CD4-positive, alpha-beta T cell treated with Interleukin-6 for 4 hours (primary cell): ENCODE results near the gene KEL.

ENCODE experiments used
- DNase-seq: peaks from one replicate; pipeline ENCODE4 v3.0.0-alpha.2; 2020; ENCODE audit warnings: mixed read lengths

Gene KEL

DNA sequence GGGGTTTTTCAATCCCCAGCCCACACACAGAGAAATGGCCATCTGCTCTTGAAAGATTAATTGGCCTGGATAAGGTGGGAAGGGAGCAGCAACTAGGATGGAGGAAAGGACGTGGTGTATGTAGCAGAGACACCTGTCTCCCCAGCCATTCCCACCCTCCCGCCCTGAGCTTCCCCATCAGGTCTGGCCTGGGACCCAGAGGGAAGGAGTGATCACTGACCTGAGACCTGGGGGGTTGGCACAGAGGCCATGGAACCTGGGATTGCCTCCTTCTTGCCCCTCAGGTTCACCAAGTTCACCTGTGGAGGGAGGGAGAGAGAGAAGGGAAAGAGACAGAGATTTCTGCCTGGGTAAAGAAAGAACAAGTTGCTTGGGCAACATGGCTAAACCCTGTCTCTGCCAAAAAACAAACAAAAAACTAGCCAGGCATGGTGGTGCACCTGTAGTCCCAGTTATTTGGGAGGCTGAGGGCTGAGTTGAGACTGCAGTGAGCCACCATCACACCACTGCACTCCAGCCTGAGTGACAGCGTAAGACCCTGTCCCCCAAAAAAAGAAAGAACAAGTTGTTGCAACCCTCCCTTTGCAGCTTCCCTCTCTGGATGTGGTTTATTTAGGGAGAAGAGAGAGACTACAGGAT lies 65.3 kb downstream of the KEL start:
- no peak for DNase-seq

DNA sequence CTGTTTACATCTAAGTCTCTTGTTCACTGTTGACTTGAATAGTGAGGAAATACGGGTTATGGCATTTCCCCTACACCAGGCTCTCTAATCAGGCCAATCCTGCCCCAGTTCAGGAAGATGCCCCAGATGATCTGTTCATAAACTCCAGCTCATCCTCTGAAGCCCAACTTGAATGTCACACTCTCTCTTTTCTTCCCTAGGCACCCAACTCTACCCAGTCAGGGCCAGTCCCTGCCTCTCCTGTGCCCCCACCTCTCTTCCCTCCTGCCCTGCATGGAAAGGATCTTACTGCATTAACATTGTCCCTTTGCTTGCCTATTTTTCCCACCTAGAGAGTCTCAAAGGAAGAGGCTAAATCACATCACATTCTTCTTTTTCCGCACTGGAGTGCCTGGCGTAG lies 66.0 kb downstream of the KEL start:
- DNase-seq = no peak

DNA sequence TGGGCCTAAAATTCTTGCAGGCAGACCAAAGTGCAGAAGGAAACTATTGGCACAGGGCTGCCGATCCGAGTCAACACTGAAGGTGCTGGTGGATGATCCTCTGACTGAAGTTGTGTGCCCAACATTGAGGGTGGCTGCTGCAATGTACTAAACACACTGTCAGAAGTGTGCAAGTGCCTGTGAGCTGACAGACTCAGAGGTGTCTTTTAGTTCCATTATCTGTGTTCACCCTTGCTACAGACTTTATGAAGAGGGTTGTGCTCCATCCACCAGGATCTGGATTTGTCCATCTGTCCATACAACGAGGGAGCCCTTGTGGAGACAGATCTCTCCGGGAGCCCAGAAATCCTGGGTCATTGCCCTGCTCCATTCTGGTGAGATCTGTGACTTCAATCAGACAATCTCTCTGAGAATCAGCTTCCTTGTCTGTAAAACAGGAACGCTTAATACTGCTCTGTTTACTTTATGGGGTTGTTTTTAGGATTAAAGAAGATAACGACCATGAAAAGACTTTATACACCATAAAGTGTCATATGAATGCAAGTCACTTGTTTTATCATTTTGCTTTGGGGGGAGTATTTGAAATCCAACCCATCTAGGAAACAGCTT lies 67.1 kb downstream of the KEL start:
- no peak for DNase-seq

DNA sequence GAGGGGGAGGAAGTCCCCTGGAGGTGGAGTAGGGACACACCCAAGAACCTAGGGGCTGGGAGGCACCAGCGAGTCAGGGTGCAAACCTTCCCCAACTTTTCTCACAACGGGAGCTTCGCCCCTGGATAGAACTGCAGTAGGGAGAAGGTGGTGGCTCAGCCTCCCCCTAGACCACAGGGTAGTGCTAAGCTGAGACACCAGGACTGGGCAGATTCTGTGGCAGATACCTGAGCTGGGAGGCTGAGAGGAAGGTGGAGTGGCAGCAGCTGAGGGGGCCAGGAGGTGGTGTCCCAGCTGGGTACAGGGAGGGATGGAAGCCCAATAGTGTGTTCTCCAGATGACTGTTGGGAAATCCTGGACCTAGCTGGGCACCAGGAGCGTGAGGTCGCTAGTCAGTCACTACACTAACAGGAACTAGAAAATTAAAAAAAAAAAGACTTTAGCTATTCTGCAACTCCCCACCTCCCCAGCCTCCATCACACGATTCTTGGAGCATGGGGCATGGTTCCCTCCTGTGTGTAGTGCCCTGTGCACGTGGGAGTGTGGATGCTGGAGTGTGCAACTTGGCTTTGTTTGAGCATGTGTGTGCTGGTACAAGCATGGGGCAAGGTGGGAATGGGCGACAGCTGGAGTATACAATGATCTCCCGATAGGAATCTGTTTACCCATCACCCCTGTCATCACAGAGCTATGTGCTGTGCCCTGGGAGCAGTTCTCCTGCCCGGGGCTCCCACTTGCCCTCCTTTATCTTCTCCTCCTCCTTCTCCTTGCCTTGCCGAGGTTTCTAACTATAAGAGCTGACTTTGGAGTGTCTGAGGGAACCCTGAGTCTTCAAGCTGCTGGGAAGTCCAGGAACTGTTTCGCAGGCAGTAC lies 67.8 kb downstream of the KEL start:
- DNase-seq = no peak

DNA sequence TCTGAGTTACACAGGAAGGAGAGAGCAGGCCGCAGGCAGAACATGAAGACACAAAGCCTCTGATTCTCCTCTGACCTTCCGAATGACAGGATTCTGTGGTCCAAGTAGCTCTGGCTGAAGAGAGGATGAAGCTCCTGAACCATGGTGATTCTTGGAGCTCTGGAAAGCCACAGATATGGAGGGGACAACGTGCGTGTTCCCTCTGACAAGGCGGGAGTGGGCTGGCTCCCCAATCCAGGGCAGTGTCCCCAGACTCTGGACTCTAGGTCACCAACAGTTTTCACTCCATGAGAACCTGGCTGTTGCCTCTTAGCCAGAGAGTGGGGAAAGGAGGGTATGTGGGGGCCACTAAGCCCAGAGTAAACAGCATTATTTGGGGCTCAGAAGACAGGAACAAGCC lies 69.2 kb downstream of the KEL start:
- DNase-seq = no peak

DNA sequence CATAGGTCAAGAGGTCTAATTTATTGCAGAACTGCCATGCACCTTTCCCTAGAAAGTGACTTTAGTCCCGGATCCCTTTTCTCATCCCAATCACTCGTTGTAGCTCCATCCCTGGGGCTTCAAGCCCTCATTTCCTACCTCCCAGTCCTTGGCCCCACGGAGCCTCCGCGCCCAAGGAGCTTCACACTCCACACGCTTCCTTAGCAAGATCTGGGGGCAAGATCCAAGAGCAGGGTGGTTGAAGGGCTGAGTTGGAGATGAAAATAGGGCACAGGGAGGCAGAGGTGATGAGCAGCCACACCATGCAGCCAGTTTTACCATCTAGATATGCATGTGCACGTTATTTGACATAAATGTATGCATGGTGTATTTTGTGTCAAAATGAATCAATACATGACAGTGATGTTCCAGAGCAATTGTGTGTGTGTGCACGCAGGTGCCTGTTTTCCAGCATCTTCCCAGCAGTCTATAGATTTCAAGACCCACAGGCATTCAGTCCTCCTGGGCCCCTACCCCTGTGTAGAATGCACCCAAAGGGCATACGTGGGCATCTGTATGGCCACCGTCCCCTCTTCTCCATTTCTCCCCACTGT lies 70.6 kb downstream of the KEL start:
- DNase-seq = no peak
